Measurements from ENCODE around the gene THSD8.

Gene THSD8

DNA sequence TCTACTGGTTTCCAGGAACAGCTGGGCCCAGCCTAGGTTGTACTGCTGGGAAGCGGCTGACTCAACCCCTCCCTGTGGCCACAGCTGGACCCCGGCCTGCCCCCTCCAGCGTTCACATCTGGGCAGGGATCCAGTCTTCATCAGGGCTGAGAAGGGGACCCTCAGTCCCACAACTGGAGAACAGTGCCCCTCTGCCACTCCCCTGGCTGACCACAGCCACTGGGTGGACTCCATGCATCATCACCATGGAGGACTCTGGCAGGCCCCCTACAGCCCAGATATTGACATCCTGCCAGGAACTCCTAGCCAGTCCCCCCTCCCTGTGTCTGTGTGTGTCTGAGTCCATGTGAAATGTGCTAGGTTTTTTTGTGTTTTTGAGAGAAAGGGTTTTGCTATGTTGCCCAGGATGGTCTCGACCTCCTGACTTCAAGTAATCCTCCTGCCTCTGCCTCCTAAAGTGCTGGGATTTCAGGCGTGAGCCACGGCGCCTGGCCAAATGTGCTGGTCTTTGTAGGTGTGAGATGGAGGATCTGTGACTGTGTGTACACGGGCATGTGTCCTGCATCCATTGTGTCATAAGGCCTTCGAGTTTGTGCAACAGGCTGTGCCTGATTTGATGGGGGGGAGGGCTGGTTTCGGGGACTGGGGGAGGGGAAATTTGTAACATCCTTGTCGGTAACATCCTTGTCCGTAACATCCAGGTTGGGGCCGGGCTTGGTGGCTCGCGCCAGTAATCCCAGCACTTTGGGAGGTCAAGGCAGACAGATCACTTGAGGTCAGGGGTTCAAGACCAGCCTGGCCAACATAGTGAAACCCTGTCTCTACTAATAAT, 22.5 kb upstream of the THSD8 start:
- peak overlapping the region; percentile 68 for H3K4me3 ChIP-seq (ENCODE audit: low read depth, low read length)
- DNase-seq (ENCODE audit: low read depth): no peak
- TF ChIP-seq, protein P1, sequence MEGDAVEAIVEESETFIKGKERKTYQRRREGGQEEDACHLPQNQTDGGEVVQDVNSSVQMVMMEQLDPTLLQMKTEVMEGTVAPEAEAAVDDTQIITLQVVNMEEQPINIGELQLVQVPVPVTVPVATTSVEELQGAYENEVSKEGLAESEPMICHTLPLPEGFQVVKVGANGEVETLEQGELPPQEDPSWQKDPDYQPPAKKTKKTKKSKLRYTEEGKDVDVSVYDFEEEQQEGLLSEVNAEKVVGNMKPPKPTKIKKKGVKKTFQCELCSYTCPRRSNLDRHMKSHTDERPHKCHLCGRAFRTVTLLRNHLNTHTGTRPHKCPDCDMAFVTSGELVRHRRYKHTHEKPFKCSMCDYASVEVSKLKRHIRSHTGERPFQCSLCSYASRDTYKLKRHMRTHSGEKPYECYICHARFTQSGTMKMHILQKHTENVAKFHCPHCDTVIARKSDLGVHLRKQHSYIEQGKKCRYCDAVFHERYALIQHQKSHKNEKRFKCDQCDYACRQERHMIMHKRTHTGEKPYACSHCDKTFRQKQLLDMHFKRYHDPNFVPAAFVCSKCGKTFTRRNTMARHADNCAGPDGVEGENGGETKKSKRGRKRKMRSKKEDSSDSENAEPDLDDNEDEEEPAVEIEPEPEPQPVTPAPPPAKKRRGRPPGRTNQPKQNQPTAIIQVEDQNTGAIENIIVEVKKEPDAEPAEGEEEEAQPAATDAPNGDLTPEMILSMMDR (IDR thresholded peaks at IDR 0.05; ENCODE audit: low read depth, low read length, missing control alignments): peak; percentile 29

DNA sequence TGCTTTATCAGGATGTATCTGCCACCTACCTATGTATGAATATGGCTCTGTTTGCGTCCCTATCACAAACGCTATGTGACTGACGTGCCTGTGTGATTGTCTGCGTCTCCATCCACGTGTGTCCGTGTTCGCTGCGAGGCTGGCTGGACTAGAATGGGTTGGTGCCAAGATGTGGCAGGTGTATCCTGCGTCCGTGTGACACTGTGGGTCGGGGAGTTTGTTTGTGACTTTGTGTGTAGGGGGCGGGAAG, 19.8 kb upstream of the THSD8 start:
- no peak for DNase-seq (ENCODE audit: low read depth)
- TF ChIP-seq, protein P1 (IDR thresholded peaks at IDR 0.05; ENCODE audit: low read depth, low read length, missing control alignments): no peak
- peak overlapping the region; percentile 54 for H3K4me3 ChIP-seq (ENCODE audit: low read depth, low read length)

DNA sequence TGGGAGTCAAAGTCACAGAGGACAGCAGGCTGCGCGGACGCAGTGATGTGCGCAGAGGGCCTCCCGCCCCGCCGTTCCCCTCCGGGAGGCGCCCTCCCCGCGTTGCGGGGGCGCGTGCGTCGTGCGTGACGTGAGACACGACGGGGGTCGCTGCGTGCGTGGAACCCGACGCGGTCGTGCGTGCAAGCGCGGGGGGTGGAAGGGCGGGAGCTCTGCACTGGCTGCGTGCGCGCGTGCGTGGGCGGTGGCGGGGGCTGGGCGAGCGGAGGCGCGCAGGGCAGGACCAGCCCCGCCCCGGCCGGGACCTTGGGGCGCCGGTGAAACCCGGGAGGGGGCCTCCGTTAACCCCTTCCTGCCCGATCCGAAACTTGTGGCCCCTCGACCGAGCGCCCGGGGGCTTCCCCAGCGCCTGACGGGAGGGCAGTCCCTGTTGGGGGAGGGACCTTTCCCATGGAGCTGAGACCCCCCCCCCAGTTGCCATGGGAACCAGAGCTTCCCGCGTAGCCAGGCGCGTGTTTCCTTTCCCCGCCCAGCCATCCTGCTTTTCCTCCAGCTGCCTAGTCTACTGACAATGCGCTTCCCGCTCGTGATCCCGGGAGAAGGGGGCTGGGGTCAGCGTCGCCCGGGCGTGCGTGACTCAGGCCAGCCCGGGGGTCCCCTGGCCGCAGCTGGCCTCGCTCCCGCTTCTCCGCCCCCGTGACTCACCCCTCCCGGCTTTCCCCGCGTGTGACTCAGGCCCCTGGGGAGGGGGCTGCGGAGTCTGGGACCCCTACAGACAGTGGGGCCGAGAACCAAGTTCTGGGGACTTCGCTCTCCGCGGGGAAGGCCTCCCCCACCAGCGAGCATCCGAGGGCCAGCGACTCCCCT, 19.2 kb upstream of the THSD8 start:
- TF ChIP-seq, protein P1 (IDR thresholded peaks at IDR 0.05; ENCODE audit: low read depth, low read length, missing control alignments): peak; percentile 13
- peak overlapping the region; percentile 54 for H3K4me3 ChIP-seq (ENCODE audit: low read depth, low read length)
- DNase-seq (ENCODE audit: low read depth): no peak

- TF ChIP-seq, protein P1 (IDR thresholded peaks at IDR 0.05; ENCODE audit: low read depth, low read length, missing control alignments): no peak
- H3K4me3 ChIP-seq (ENCODE audit: low read depth, low read length): no peak overlapping the region; the same call in none of the 2 replicates
- DNase-seq (ENCODE audit: low read depth): no peak
Measured at GRCh38 chr19:12783291-12783848, 18.5 kb upstream of the THSD8 start.

GRCh38 chr19:12783849-12784393, 17.9 kb upstream of the THSD8 start:
- H3K4me3 ChIP-seq (ENCODE audit: low read depth, low read length): no peak overlapping the region
- TF ChIP-seq, protein P1 (IDR thresholded peaks at IDR 0.05; ENCODE audit: low read depth, low read length, missing control alignments): no peak
- no peak for DNase-seq (ENCODE audit: low read depth)

GRCh38 chr19:12784394-12784870, 17.4 kb upstream of the THSD8 start:
- no peak for DNase-seq (ENCODE audit: low read depth)

More at GRCh38 chr19:12784394-12784870, 17.4 kb upstream of the THSD8 start:
- TF ChIP-seq, protein P1 (IDR thresholded peaks at IDR 0.05; ENCODE audit: low read depth, low read length, missing control alignments): no peak
- H3K4me3 ChIP-seq (ENCODE audit: low read depth, low read length): no peak overlapping the region
